Heart right ventricle (tissue), 16 donors: Measurements from ENCODE around the gene NANOG. TPM values are rescaled to one million over a fixed set of nuclear protein-coding genes. Genes with fewer than 3 reads are reported as not detected.
"Not testable (repeated sequence)": the region's sequence is repeated elsewhere in the genome, so short reads cannot be mapped to it uniquely, and the experiment has no call there.

Experiments used
- ATAC-seq, 8 donors: fragments of 200-7000 bp; cut with Tn5 transposase; one replicate each; pipeline ENCODE4 v1.9.1; 2020; ENCODE audit warnings: mild to moderate bottlenecking in 8 of 8, moderate library complexity in 8 of 8, moderate number of reproducible peaks in 1 of 8
- DNase-seq, 2 donors: peaks; one replicate each; pipeline ENCODE4 v3.0.0-alpha.2; 2020
- H3K27ac ChIP-seq, 10 donors: fragments of 200-600 bp; sonication (generic) in 2 of 10; one replicate each; pipeline versions ENCODE4 v1.5.0 to v1.8.0; 2020 to 2022; ENCODE audit warnings: mild to moderate bottlenecking in 3 of 10
- H3K27me3 ChIP-seq, 7 donors: fragments of 200-600 bp; one replicate each; pipeline ENCODE4 v1.8.0; 2021 to 2022; ENCODE audit warnings: mild to moderate bottlenecking in 2 of 7
- H3K36me3 ChIP-seq, 9 donors: fragments of 200-600 bp; sonication (generic) in 1 of 9; one replicate each; pipeline versions ENCODE4 v1.5.0 to v1.8.0; 2020 to 2022; ENCODE audit warnings: mild to moderate bottlenecking in 2 of 9
- H3K4me1 ChIP-seq, 9 donors: fragments of 200-600 bp; sonication (generic) in 1 of 9; one replicate each; pipeline versions ENCODE4 v1.5.0 to v1.8.0; 2020 to 2022; ENCODE audit warnings: mild to moderate bottlenecking in 4 of 9
- H3K4me3 ChIP-seq, 10 donors: fragments of 200-600 bp; sonication (generic) in 2 of 10; one replicate each; pipeline versions ENCODE4 v1.5.0 to v1.8.0; 2020 to 2022; ENCODE audit warnings: mild to moderate bottlenecking in 7 of 10, moderate library complexity in 2 of 10
- H3K9me3 ChIP-seq, 11 donors: fragments of 200-600 bp in 10 of 11; sonication (generic) in 2 of 11; one replicate each; pipeline versions ENCODE4 v1.5.0 to v1.8.0; 2013 to 2022; ENCODE audit warnings: mild to moderate bottlenecking in 2 of 11, control low read depth in 1 of 11, moderate library complexity in 1 of 11
- CTCF ChIP-seq, 9 donors: fragments of 200-600 bp; sonication (generic) in 2 of 9; IDR thresholded peaks; one replicate each; pipeline versions ENCODE4 v1.5.0 to v1.8.0; 2021 to 2022; ENCODE audit warnings: antibody characterized with exemption in 9 of 9, mild to moderate bottlenecking in 5 of 9, moderate library complexity in 1 of 9
- WGBS, 2 donors: extraction: QIAGEN DNeasy Blood & Tissue Kit; methylation state at CpG; one replicate each; pipeline ENCODE4 v1.1.7; 2013; ENCODE audit warnings: inconsistent platforms in 1 of 2; 5-methylcytosine and 5-hydroxymethylcytosine counted together
- intact Hi-C, 10 donors: fragments of 100-400 bp; cut with DNase I; formaldehyde crosslinking; loops; one replicate each; pipeline versions ENCODE4 v1.11.1 to v1.14.2; 2022
- polyA plus RNA-seq, 2 donors: library from polyadenylated mRNA; stranded (reverse); fragments of 200-250 nt; gene quantifications; one replicate each; pipeline ENCODE4 v1.2.3, GENCODE V29; 2013
- total RNA-seq, 10 donors: library from RNA; stranded (reverse); fragmentation: NEBNext Ultra II Directional in 3 of 10; extraction: Animal tissue kit (Norgen Biotek cat#: 25700) in 3 of 10; gene quantifications; one replicate each; pipeline versions ENCODE4 v1.2.1 to v1.2.4, GENCODE V29; 2021 to 2023
- donor health status: Arrhythmogenic right ventricular cardiomyopathy.
- donor health status: ischemic (EF 13 %, LVEDD 7.1; RV severe dilation, severe dysfunction).
- donor health status: healthy with polysubstance abuse.
- donor health status: DM: no; HTN: yes; CAD: no.
- donor health status: DM: no; HTN: no; CAD: no.
- donor health status: ischemic (EF 25% LVEDD 6.9; RV normal size, moderate dysfunction).
- donor health status: ischemic (EF 25% LVEDD 5.7; RV mildly dilated, moderate dysfunction).
- donor health status: healthy.
- donor health status: DM: yes; HTN: yes; CAD: no.
- donor health status: Ischemic cardiomyopathy.
- donor health status: ischemic (EF 35%, LVEDD 5.7; RV mildly dilated, moderate dysfunction).
- donor health status: nonischemic (EF 11% LVEDD 7.7; RV severe dilation, severe dysfunction).
- donor health status: DM: yes; HTN: yes; CAD: no.
- donor health status: PGD.
- donor health status: ischemic (EF 29% LVEDD 5.4; RV normal size, mild dysfunction).
- donor health status: nonischemic (EF 23%, LVEDD 6.1; RV moderate dilation, normal function).

The NANOG gene
- total and polyA plus RNA-seq, 12 donors, result 0.12 to 0.23 TPM; not detected in 10

- Histone ChIP-seq H3K4me1 (peaks cover 0 to 4% (median 0%) of the 10 kb centered on the region in 9 donors), H3K27ac (no peak overlapping the region), H3K9me3 (no peaks in the 10 kb centered on the region), H3K36me3 (no peaks in the 10 kb centered on the region), H3K27me3 (peaks cover 0 to 12% (median under 1%) of the 10 kb centered on the region in 7 donors), H3K4me3 (no peak overlapping the region)
- no peak for TF ChIP-seq CTCF (IDR thresholded peaks at IDR 0.05)
- intact Hi-C loops, result no loop called here
- DNase-seq, result no peak
- WGBS, 2 donors, result 60 to 68% methylated on average over 5 of the region's 5 CpGs
- no peak for ATAC-seq
Observed at GRCh38 chr12:7835766-7836165, 46.6 kb downstream of the NANOG start.

GRCh38 chr12:7837366-7837765 lies 48.2 kb downstream of the NANOG start:
- no peaks in the 10 kb centered on the region for H3K36me3 ChIP-seq
- H3K27me3 ChIP-seq, result peaks cover 0 to 15% (median 9%) of the 10 kb centered on the region in 7 donors
- H3K9me3 ChIP-seq, result no peaks in the 10 kb centered on the region
- H3K27ac ChIP-seq, result no peak overlapping the region
- DNase-seq, result no peak
- WGBS, 2 donors, result 79 to 80% methylated on average over 6 of the region's 6 CpGs
- no peak for TF ChIP-seq CTCF (IDR thresholded peaks at IDR 0.05)
- peaks cover 0 to 1% (median 0%) of the 10 kb centered on the region in 9 donors for H3K4me1 ChIP-seq
- ATAC-seq, result no peak
- intact Hi-C loops, result no loop called here
- no peak overlapping the region for H3K4me3 ChIP-seq

GRCh38 chr12:7839226-7839625 lies 50.0 kb downstream of the NANOG start:
- H3K4me3 ChIP-seq, H3K27ac ChIP-seq, H3K36me3 ChIP-seq, H3K9me3 ChIP-seq, H3K4me1 ChIP-seq, intact Hi-C loops: not testable (repeated sequence)
- ATAC-seq (peak in 1 of 8 donors; percentile 58), DNase-seq (peak in 1 of 2 donors; percentile 28)
- H3K27me3 ChIP-seq, result peaks cover 0 to 17% (median 9%) of the 10 kb centered on the region in 7 donors
- 9 to 29% methylated on average over 8 of the region's 10 CpGs for WGBS, 2 donors

- DNase-seq, H3K4me3 ChIP-seq, H3K27ac ChIP-seq, H3K4me1 ChIP-seq, intact Hi-C loops, H3K36me3 ChIP-seq, H3K9me3 ChIP-seq, ATAC-seq: not testable (repeated sequence)
- H3K27me3 ChIP-seq, result peaks cover 0 to 24% (median 9%) of the 10 kb centered on the region in 7 donors
- 82 to 85% methylated on average over 7 of the region's 7 CpGs for WGBS, 2 donors
Observed at GRCh38 chr12:7839848-7840247, 50.6 kb downstream of the NANOG start.

- H3K4me3 ChIP-seq, intact Hi-C loops, ATAC-seq, H3K4me1 ChIP-seq, H3K36me3 ChIP-seq, DNase-seq, H3K9me3 ChIP-seq: not testable (repeated sequence)
- peak overlapping the region in 1 of 10 donors; percentile 85 for H3K27ac ChIP-seq
- 80 to 85% methylated on average over 9 of the region's 9 CpGs for WGBS, 2 donors
- peaks cover 0 to 32% (median 9%) of the 10 kb centered on the region in 7 donors for H3K27me3 ChIP-seq
Observed at GRCh38 chr12:7842444-7842843, 53.2 kb downstream of the NANOG start.

- peak; percentile 58 to 90 (median 81) for ATAC-seq
- peaks cover 0 to 32% (median 9%) of the 10 kb centered on the region in 7 donors for H3K27me3 ChIP-seq
- H3K4me1 ChIP-seq, intact Hi-C loops, H3K9me3 ChIP-seq, H3K36me3 ChIP-seq: not testable (repeated sequence)
- peak in 1 of 2 donors; percentile 8 for DNase-seq
- 30 to 43% methylated on average over 4 to 5 of the region's 8 CpGs for WGBS, 2 donors
- peak overlapping the region in 1 of 10 donors; percentile 23 for H3K4me3 ChIP-seq
- H3K27ac ChIP-seq, result peak overlapping the region in 3 of 10 donors; percentile 25 to 85 (median 53)
Observed at GRCh38 chr12:7843149-7843548, 53.9 kb downstream of the NANOG start.

- DNase-seq, H3K9me3 ChIP-seq, intact Hi-C loops, H3K4me3 ChIP-seq, H3K36me3 ChIP-seq, H3K4me1 ChIP-seq: not testable (repeated sequence)
- Histone ChIP-seq H3K27me3 (peaks cover 0 to 32% (median 9%) of the 10 kb centered on the region in 7 donors), H3K27ac (peak overlapping the region in 1 of 10 donors; percentile 60)
- 38 to 43% methylated on average over 3 to 4 of the region's 9 CpGs for WGBS, 2 donors
- peak in 6 of 8 donors; percentile 46 to 79 (median 66) for ATAC-seq
Observed at GRCh38 chr12:7843583-7843982, 54.4 kb downstream of the NANOG start.
